ENCODE data around the gene RPTOR.

RPTOR gene

DNA sequence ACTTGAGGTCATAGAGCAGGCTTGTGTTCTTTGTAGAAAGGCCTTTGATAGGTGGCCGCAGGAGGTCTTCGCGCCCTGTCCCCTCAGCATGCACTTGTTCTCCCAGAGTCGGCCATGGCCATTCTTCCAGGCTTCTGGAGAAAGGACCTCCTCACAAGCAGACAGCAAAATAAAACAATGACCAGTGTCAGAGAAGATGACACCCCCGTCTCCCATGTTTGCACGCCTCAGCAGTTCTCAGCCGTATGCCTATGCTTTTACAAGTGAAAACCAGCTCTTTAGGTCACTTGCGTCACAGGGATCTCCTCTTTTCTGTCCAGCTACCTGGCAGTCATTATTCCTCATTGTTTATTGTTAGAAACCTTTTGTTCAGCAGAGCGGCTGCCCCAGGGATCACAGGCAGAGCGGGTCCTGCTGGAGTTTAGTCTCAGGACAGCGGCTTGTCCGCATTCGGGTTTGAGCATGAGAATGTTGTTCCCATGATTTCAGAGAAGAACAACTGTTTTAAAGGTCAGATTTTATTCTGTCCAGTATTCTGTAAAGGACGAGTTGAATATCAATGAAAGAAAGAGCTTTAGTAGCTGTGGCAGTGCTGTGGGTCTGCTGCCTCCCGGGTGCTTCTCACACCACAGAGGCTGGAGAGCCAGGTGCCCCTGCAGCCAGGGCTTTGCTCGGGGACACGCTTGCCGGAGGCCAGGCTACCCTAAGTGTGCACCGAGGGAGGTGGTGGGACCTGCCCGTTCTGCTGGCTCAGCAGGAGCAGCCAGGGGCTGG lies 123.9 kb downstream of the RPTOR start:
- no peak for DNase-seq

- DNase-seq, result no peak
Observed at GRCh38 chr17:80671039-80671824, 126.6 kb downstream of the RPTOR start.

GRCh38 chr17:80671825-80672110 lies 127.1 kb downstream of the RPTOR start:
- no peak for DNase-seq

- DNase-seq, result peak; percentile 21 to 30
Observed at GRCh38 chr17:80673152-80673920, 128.7 kb downstream of the RPTOR start.

DNA sequence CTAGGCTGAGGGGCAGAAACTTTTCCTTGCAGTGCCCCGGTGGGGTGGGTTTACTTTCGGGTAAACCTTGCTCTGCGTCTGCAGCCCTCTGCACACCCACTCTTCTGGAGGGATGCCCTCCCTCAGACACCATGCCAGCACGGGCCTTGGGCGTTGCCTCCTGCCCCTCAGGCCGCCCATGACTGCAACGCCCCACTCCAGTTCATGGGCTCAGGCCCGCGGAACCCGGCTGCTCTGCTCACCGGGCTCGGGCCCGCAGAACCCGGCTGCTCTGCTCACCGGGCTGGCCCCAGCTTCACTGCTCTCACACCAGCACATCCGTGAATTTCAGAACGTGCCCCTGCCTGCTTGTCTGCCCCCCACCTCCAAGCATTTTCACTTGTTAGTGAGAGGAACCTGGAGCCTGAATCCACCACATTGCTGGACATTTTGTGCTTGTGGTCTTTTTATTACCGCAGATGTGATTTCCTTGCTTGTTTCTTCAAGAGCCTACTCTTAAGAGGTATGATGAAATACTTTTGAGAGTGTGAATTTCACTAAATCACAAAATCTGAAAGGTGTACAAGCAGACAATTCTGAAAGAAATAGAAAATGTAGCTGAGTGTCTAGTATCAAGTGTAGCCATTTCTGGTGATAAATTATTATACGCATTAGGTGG lies 130.9 kb downstream of the RPTOR start:
- no peak for DNase-seq

- no peak for DNase-seq
Observed at GRCh38 chr17:80676096-80676466, 131.4 kb downstream of the RPTOR start.

DNA sequence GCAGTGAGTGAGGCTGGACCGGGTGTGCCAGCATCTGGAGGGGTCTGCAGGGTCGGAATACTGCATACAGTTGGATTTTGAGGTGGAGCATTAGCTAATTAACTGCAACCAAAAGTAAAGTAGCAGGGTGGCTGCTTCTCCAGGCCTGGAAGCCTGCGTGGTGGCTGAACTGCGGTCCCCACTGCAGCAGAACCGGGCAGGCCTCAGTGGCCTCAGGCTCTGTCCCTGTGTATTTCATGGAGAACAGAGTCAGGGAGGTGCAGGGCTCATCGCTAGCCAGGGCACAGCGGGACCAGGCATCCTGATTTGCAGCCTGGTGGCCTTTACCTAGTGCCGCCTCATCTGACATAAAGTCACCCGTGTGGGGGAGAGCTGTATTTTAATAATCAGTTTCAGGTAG lies 131.9 kb downstream of the RPTOR start:
- no peak for DNase-seq

- DNase-seq, result no peak
Observed at GRCh38 chr17:80677214-80677756, 132.6 kb downstream of the RPTOR start.

GRCh38 chr17:80679816-80680215 lies 135.2 kb downstream of the RPTOR start:
- DNase-seq, result no peak

DNA sequence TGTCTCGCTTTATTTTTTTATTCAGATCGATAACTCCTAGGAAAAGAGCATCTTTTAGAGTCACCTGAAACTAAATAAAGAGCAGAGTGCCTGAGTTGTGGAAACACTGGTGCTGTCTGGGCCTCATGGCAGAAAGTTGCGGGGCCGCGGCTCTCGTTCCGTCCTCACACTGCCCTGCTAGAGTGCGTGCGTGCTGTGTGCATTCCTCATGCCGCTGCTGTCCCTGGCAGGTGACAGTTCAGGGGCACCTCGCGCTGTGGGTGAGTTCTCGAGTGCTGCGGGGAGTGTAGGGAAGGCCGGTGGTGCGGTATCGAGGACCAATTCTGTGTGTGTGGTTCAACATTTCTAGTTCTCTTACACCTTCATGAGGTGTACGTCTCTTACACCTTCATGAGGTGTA lies 136.6 kb downstream of the RPTOR start:
- DNase-seq, result no peak

DNA sequence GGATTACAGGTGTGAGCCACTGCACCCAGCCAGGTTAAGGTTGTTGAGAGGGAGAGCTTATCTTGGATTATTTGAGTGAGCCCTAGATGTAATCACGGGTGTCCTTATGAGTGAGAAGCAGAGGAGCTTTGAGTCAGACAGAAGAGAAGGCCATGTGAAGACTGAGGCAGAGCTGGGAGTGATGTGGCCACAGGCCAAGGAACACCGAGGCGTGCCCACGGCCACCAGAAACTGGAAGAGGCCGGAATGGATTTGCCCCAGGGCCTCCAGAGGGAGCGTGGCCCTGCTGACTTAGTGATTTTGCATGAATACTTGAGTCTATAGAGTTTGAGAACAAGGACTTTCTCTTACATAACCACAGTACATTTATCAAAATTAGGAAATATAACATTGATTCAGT lies 137.7 kb downstream of the RPTOR start:
- DNase-seq, result no peak

GRCh38 chr17:80683625-80684104 lies 139.0 kb downstream of the RPTOR start:
- DNase-seq, result no peak

DNA sequence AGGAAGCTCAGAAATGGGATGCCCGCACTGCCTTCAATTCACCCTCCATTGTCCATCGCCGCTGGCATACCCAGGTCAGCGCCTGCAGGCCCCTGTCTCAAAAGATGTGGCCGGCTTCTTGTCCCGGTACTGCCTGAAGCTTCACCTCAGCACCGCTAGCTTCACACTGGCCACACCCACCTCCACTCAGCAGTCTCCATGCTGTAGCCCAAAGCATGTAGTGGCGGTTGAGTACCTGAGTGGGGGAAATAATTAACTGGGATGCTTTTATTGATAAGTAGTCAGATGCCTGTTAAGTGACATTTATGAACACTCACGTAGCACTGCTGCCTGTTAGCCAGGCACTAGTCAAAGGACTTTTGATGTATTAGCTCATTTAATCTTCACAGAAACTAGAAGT lies 143.2 kb downstream of the RPTOR start:
- no peak for DNase-seq

DNA sequence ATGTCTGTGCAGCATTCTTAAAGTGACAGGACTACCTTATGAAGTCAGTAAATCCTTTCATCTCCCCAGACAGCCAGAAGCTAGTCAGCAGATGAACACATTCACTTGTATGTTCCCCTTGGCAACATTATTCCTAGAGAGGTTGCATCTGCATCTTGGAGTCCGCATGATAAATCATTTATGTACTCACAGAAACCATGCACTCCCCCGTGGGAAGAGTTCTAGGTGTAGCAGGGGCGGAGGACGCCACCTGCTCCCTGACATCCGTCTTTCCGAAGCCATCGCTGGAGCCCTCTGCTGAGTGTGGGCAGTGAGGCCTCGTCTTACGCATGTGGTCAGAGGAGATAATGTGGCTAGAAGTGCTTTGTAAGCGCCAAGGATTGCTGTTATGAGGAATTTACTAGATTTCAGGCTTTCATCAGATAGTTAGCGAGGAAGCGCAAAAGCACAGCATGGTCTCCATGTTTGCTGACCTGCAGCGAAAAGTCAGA lies 144.5 kb downstream of the RPTOR start:
- DNase-seq, result no peak

DNA sequence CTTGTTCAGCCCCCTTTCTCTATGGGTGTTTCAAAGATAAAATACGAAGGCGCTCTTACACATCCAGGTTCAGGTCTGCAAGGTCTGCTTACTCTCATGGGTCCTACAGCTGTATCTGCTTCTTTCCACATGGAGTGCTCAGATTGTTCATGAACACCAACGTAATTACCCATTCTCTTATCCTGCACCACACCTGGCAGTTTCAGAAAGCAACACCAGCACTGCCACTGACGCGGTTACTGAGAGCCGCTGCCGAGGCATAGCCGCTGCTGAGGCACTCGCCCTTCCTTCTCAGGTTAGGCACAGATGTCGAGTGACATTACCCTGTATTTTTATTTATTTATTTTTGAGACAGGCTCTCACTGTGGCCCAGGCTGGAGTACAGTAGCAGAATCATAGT lies 147.1 kb downstream of the RPTOR start:
- DNase-seq, result no peak

DNA sequence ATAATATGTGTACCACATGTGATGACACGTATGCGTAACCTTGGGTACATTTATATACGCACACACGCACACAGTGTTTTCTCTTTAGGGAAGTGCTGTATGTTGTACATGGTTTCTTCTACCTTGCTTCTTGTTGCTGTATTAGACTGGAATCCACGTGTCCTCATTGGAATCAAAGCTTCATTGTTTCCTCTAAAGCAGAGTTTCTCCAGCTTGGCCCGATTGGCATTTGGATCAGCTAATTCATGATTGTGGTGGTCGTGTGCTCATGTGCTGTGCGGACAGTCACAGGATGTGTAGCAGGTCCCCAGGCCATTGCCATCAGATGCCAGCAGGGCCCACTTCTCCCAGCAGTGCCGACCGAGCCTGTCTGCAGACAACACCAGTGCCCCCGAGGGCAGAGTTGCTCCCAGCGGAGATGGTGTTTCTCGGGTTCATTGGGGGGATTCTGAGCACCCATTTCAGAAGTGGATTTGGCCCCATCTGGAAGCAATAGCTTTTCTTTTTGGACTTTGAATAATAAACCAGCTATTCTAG lies 148.4 kb downstream of the RPTOR start:
- DNase-seq, result no peak

DNA sequence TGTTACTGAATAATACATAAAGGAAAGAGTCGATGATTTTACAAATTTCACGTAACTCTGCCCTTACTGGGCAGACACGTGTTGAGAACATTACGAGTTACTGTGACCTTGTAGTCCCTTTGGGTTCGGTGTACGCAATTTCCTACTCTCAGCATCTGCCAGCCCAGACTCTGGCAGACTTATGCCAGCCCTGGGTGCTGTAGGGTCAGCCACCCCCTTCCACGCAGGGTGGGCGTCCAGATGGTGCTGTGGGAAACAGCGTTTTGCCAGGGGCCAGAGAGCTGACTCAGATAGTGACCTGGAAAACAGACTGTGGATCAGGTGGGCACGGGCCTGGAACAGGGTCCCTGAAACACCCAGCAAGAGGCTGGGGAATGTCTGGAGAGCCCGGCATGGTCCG lies 148.9 kb downstream of the RPTOR start:
- DNase-seq, result no peak

DNA sequence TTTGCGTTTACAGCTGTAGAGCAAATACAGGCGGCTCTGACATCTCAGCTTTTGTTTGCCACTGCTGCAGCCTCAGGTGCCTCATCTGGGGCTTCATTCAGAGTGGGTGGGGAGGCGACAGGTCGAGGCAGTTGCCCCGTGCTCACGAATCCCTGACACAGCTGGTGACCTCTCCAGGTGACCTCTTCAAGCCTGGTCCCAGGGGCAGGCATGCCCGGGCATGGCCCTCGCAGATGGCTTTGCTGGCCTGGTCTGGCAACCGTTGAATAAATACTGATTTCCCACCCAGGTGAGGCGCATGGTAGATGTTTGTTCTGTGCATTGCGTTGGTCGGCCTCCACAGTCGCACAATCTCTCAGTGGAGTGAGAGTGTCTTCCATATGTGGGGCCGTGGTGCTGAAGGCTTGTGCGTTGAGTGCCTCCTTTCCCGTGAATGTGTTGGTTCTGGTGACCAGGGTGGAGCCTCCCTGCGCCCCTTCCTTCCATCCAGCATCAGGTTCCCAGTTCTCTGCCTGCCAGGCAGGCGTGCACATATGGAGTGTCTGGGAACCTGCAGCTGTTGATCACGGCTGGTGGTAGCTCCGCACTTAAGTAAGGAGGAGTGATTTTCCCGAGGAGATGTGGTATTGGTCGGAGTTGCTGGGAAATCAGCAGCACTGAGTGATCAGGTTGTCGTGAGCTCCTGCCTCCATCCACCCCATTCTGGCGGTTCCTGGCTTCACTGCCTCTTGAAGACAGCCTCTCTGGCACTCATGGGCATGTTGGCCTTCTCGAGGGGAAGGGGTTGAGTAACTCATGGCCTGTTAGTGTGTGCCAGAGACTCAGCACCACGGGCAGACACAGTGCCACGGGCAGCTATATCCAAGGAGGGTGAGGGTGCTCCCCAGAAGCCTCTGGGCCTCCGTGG lies 149.7 kb downstream of the RPTOR start:
- no peak for DNase-seq

GRCh38 chr17:80694992-80695912 lies 150.6 kb downstream of the RPTOR start:
- DNase-seq, result no peak

- DNase-seq, result no peak
Observed at GRCh38 chr17:80695979-80696378, 151.3 kb downstream of the RPTOR start.

Data from CD4-positive, alpha-beta T cell treated with Interferon alpha-2 for 1 hour (primary cell).